Trophoblast cell (in vitro differentiated cells and primary cell): ENCODE measurements around the gene ZC2HC1C.

Experiments used
- DNase-seq, 2 donors: peaks; one replicate each; pipeline ENCODE4 v3.0.0-alpha.2; 2016
- H2AFZ ChIP-seq: 2 replicates; pipeline ENCODE4 v1.6.1; 2013; ENCODE audit warnings: low read length, moderate library complexity, mild to moderate bottlenecking; ENCODE audit not compliant: insufficient read depth, poor library complexity
- H2AK5ac ChIP-seq: 2 replicates; pipeline ENCODE4 v1.6.1; 2013; ENCODE audit warnings: mild to moderate bottlenecking, low read length
- H2BK120ac ChIP-seq: 2 replicates; pipeline ENCODE4 v1.6.1; 2013; ENCODE audit warnings: low read length, mild to moderate bottlenecking, moderate library complexity; ENCODE audit not compliant: insufficient read depth, poor library complexity
- H2BK12ac ChIP-seq: 2 replicates; pipeline ENCODE4 v1.6.1; 2013; ENCODE audit warnings: mild to moderate bottlenecking, low read length, moderate library complexity
- H2BK5ac ChIP-seq: 2 replicates; pipeline ENCODE4 v1.6.1; 2013; ENCODE audit warnings: low read length, low read depth, moderate library complexity, mild to moderate bottlenecking; ENCODE audit not compliant: poor library complexity
- H3K14ac ChIP-seq: 2 replicates; pipeline ENCODE4 v1.6.1; 2013; ENCODE audit warnings: mild to moderate bottlenecking, low read length
- H3K18ac ChIP-seq: 2 replicates; pipeline ENCODE4 v1.6.1; 2013; ENCODE audit warnings: mild to moderate bottlenecking, low read length
- H3K23ac ChIP-seq: 2 replicates; pipeline ENCODE4 v1.6.1; 2013; ENCODE audit warnings: low read length
- H3K27ac ChIP-seq: 2 replicates; pipeline ENCODE4 v1.5.1; 2013; ENCODE audit warnings: low read depth, mild to moderate bottlenecking, inconsistent platforms, low read length, moderate library complexity
- H3K27me3 ChIP-seq: 2 replicates; pipeline ENCODE4 v1.6.1; 2013; ENCODE audit warnings: inconsistent platforms, mild to moderate bottlenecking, low read length, moderate library complexity; ENCODE audit not compliant: insufficient read depth
- H3K36me3 ChIP-seq, 2 experiments: 1 replicate in 1 of 2; 2 replicates in 1 of 2; pipeline ENCODE4 v1.6.1; 2013; ENCODE audit warnings: low read length in 2 of 2, mild to moderate bottlenecking in 2 of 2, moderate library complexity in 1 of 2; ENCODE audit not compliant: insufficient read depth in 2 of 2, control insufficient read depth in 1 of 2
- H3K4ac ChIP-seq: 2 replicates; pipeline ENCODE4 v1.6.1; 2013; ENCODE audit warnings: low read depth, mild to moderate bottlenecking, low read length, moderate library complexity
- H3K4me1 ChIP-seq, 2 experiments: 1 replicate in 1 of 2; 2 replicates in 1 of 2; pipeline ENCODE4 v1.6.1; 2013; ENCODE audit warnings: low read length in 2 of 2, mild to moderate bottlenecking in 2 of 2, moderate library complexity in 1 of 2; ENCODE audit not compliant: insufficient read depth in 2 of 2, control insufficient read depth in 1 of 2
- H3K4me2 ChIP-seq: 2 replicates; pipeline ENCODE4 v1.6.1; 2013; ENCODE audit warnings: inconsistent platforms, mild to moderate bottlenecking, low read length, moderate library complexity
- H3K4me3 ChIP-seq: 2 replicates; pipeline ENCODE4 v1.5.1; 2013; ENCODE audit warnings: mild to moderate bottlenecking, low read depth, low read length, inconsistent platforms
- H3K79me1 ChIP-seq: one replicate; pipeline ENCODE4 v1.6.1; 2013; ENCODE audit warnings: low read length
- H3K79me2 ChIP-seq: 2 replicates; pipeline ENCODE4 v1.6.1; 2013; ENCODE audit warnings: low read length, mild to moderate bottlenecking; ENCODE audit not compliant: control insufficient read depth, insufficient read depth, poor library complexity
- H3K9ac ChIP-seq: 2 replicates; pipeline ENCODE4 v1.6.1; 2013; ENCODE audit warnings: mild to moderate bottlenecking, low read length
- H3K9me3 ChIP-seq: 2 replicates; pipeline ENCODE4 v1.6.1; 2013; ENCODE audit warnings: low read depth, mild to moderate bottlenecking, control low read depth, inconsistent platforms, low read length; ENCODE audit not compliant: insufficient read depth
- H4K12ac ChIP-seq: 2 replicates; pipeline ENCODE4 v1.6.1; 2013; ENCODE audit warnings: low read depth, mild to moderate bottlenecking, low read length, moderate library complexity
- H4K8ac ChIP-seq: 2 replicates; pipeline ENCODE4 v1.6.1; 2013; ENCODE audit warnings: low read depth, mild to moderate bottlenecking, low read length, moderate library complexity
- H4K91ac ChIP-seq: one replicate; pipeline ENCODE4 v1.6.1; 2013; ENCODE audit warnings: low read depth, mild to moderate bottlenecking, low read length, moderate library complexity
- WGBS: extraction: QIAGEN DNeasy Blood & Tissue Kit; methylation state at CpG from one replicate; pipeline ENCODE4 v1.1.7; 2013; ENCODE audit warnings: missing lambda C conversion rate; ENCODE audit not compliant: insufficient read length, insufficient coverage; ENCODE audit errors: extremely low coverage; 5-methylcytosine and 5-hydroxymethylcytosine counted together

Gene ZC2HC1C

GRCh38 chr14:75069811-75070145 lies 337 bp downstream of the ZC2HC1C start:
- Histone ChIP-seq H3K4me1 (peaks cover 6 to 9% of the 10 kb centered on the region in 2 experiments), H3K79me2 (peaks cover 3% of the 10 kb centered on the region), H3K9ac (no peak overlapping the region), H4K91ac (peak overlapping the region; percentile 1), H3K14ac (peak overlapping the region; percentile 2), H3K4ac (no peak overlapping the region), H2BK12ac (no peak overlapping the region), H2AFZ (peak overlapping the region; percentile 28), H4K8ac (peak overlapping the region; percentile 67), H3K79me1 (peaks cover 8% of the 10 kb centered on the region), H3K18ac (peak overlapping the region; percentile 0), H3K23ac (no peak overlapping the region), H2BK5ac (no peak overlapping the region), H3K4me2 (peak overlapping the region; percentile 64), H4K12ac (no peak overlapping the region), H3K9me3 (no peaks in the 10 kb centered on the region), H2AK5ac (no peak overlapping the region), H3K27me3 (no peaks in the 10 kb centered on the region), H2BK120ac (no peak overlapping the region), H3K4me3 (peak overlapping the region; percentile 77), H3K36me3 (no peaks in the 10 kb centered on the region), H3K27ac (peak overlapping the region; percentile 43)
- DNase-seq = no peak
- no CpG with 5 or more reads among the region's 12 CpGs for WGBS

GRCh38 chr14:75070383-75070782 lies 942 bp downstream of the ZC2HC1C start:
- no peaks in the 10 kb centered on the region for H3K27me3 ChIP-seq
- H3K4me2 ChIP-seq = peak overlapping the region; percentile 5
- H2AFZ ChIP-seq = no peak overlapping the region
- H2AK5ac ChIP-seq = no peak overlapping the region
- no peak overlapping the region for H3K18ac ChIP-seq
- no peak overlapping the region for H3K23ac ChIP-seq
- no peak overlapping the region for H3K14ac ChIP-seq
- peaks cover 3% of the 10 kb centered on the region for H3K79me2 ChIP-seq
- no peak overlapping the region for H2BK120ac ChIP-seq
- H3K9ac ChIP-seq = no peak overlapping the region
- no peak for DNase-seq
- H3K4me3 ChIP-seq = no peak overlapping the region
- no peak overlapping the region for H3K4ac ChIP-seq
- H3K4me1 ChIP-seq = peaks cover 6 to 9% of the 10 kb centered on the region in 2 experiments
- peak overlapping the region; percentile 43 for H3K27ac ChIP-seq
- no peak overlapping the region for H2BK12ac ChIP-seq
- no peak overlapping the region for H4K12ac ChIP-seq
- no CpG with 5 or more reads among the region's 9 CpGs for WGBS
- no peaks in the 10 kb centered on the region for H3K9me3 ChIP-seq
- H4K8ac ChIP-seq = no peak overlapping the region
- H3K79me1 ChIP-seq = peaks cover 8% of the 10 kb centered on the region
- no peaks in the 10 kb centered on the region for H3K36me3 ChIP-seq
- H4K91ac ChIP-seq = no peak overlapping the region
- no peak overlapping the region for H2BK5ac ChIP-seq

- no peak overlapping the region for H3K18ac ChIP-seq
Observed at GRCh38 chr14:75077794-75078193, 8.4 kb downstream of the ZC2HC1C start.

GRCh38 chr14:75079521-75079920 lies 10.1 kb downstream of the ZC2HC1C start:
- Histone ChIP-seq H4K91ac (no peak overlapping the region), H3K18ac (no peak overlapping the region), H2BK12ac (no peak overlapping the region), H3K36me3 (peaks cover 12 to 14% of the 10 kb centered on the region in 2 experiments), H2BK5ac (no peak overlapping the region), H4K12ac (no peak overlapping the region), H2BK120ac (no peak overlapping the region), H3K79me1 (no peaks in the 10 kb centered on the region), H3K4me1 (peaks cover 0 to 3% of the 10 kb centered on the region in 2 experiments), H3K23ac (no peak overlapping the region), H2AK5ac (no peak overlapping the region), H2AFZ (no peak overlapping the region), H3K14ac (no peak overlapping the region), H3K4me2 (no peak overlapping the region), H3K27me3 (no peaks in the 10 kb centered on the region), H3K79me2 (no peaks in the 10 kb centered on the region), H3K4ac (no peak overlapping the region), H4K8ac (no peak overlapping the region), H3K9me3 (no peaks in the 10 kb centered on the region), H3K27ac (no peak overlapping the region), H3K9ac (no peak overlapping the region), H3K4me3 (no peak overlapping the region)
- no CpG with 5 or more reads among the region's 4 CpGs for WGBS
- peak; percentile 74 to 91 for DNase-seq

More at GRCh38 chr14:75077794-75078193, 8.4 kb downstream of the ZC2HC1C start:
- no peak for DNase-seq
- H4K12ac ChIP-seq = no peak overlapping the region
- H2AK5ac ChIP-seq = no peak overlapping the region
- H2AFZ ChIP-seq = no peak overlapping the region
- no peak overlapping the region for H3K9ac ChIP-seq
- H3K4me3 ChIP-seq = no peak overlapping the region
- no peak overlapping the region for H2BK120ac ChIP-seq
- H3K4me2 ChIP-seq = no peak overlapping the region
- H2BK5ac ChIP-seq = no peak overlapping the region
- H3K14ac ChIP-seq = no peak overlapping the region
- no peak overlapping the region for H3K27ac ChIP-seq
- no peaks in the 10 kb centered on the region for H3K79me1 ChIP-seq
- no peak overlapping the region for H4K8ac ChIP-seq
- H3K27me3 ChIP-seq = no peaks in the 10 kb centered on the region
- H3K79me2 ChIP-seq = no peaks in the 10 kb centered on the region
- no peak overlapping the region for H3K4ac ChIP-seq
- H4K91ac ChIP-seq = no peak overlapping the region
- H2BK12ac ChIP-seq = no peak overlapping the region
- H3K36me3 ChIP-seq = peaks cover 3% of the 10 kb centered on the region in 2 experiments
- H3K9me3 ChIP-seq = no peaks in the 10 kb centered on the region
- no peak overlapping the region for H3K23ac ChIP-seq
- peaks cover 0 to 3% of the 10 kb centered on the region in 2 experiments for H3K4me1 ChIP-seq
